ENCODE measurements around the gene CCDC121. TPM values are rescaled to one million over a fixed set of nuclear protein-coding genes. Genes with fewer than 3 reads are reported as not detected.

CCDC121 gene
- polyA plus RNA-seq, 1 donor from 2014 or later: 3.0 TPM

- H3K4me3 ChIP-seq (ENCODE audit: low read length): peak within 1 kb of the TSS; percentile 66
- H2AFZ ChIP-seq (ENCODE audit: low read depth, low read length): peak within 1 kb of the TSS; percentile 36
- H3K9me2 ChIP-seq (ENCODE audit: insufficient read depth, low read length): no peaks in the 10 kb centered on the region
- TF ChIP-seq POLR2AphosphoS5 (IDR thresholded peaks at IDR 0.05) (peak; percentile 48), CTCF (IDR thresholded peaks at IDR 0.05; ENCODE audit: poor library complexity, severe bottlenecking) (peak; percentile 18), MXI1 (conservative IDR thresholded peaks at IDR 0.05; ENCODE audit: poor library complexity, severe bottlenecking) (peak; percentile 24), TAF1 (IDR thresholded peaks at IDR 0.05; ENCODE audit: low read depth) (no peak)
- H3K9me3 ChIP-seq (ENCODE audit: low read length): peaks cover 10% of the 10 kb centered on the region
- no peaks in the 10 kb centered on the region for H3K36me3 ChIP-seq (ENCODE audit: insufficient read depth, low read length)
- peaks cover 27% of the 10 kb centered on the region for H3K79me2 ChIP-seq (replicated peaks; ENCODE audit: insufficient read depth, low read length)
- H3F3A ChIP-seq (ENCODE audit: insufficient read depth, low read length, poor library complexity, severe bottlenecking): no peaks in the 10 kb centered on the region
- no peaks in the 10 kb centered on the region for H3K27me3 ChIP-seq (ENCODE audit: insufficient read depth, low read depth, low read length)
- no peaks in the 10 kb centered on the region for H4K20me1 ChIP-seq (ENCODE audit: insufficient read depth)
- H3K9ac ChIP-seq (ENCODE audit: low read length): peak within 1 kb of the TSS; percentile 59
- peak within 1 kb of the TSS; percentile 32 for H3K27ac ChIP-seq (ENCODE audit: low read length)
- H3K4me2 ChIP-seq (ENCODE audit: low read length): peak within 1 kb of the TSS; percentile 17
These were observed 46.0 kb downstream of the CCDC121 start, which contains the start of gene ZNF512 for GRCh38 chr2:27582695-27583389. TSS of gene ZNF512 (plus strand) at chr2:27583042. CDS start at chr2:27583113, 71 bp downstream.

DNA sequence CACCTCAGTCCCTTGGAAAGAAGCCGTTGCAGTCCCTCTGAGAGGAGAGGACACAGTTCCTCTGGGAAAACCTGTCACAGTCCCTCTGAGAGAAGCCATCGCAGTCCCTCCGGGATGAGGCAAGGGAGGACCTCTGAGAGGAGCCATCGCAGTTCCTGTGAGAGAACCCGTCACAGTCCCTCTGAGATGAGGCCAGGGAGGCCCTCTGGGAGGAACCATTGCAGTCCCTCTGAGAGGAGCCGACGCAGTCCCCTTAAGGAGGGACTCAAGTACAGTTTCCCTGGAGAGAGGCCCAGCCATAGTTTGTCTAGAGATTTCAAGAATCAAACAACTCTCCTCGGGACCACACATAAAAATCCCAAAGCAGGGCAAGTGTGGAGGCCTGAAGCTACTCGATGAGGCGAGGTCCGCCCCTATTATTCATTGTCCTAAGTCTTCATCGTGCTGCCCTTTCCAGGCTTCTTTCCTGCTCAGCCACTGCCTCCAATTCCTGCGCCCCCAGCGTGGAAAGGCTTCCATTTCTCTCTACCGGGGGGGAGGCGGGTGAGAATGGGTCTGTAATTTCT lies 46.6 kb downstream of the CCDC121 start:
- no peaks in the 10 kb centered on the region for H3K27me3 ChIP-seq (ENCODE audit: insufficient read depth, low read depth, low read length)
- H2AFZ ChIP-seq (ENCODE audit: low read depth, low read length): peak overlapping the region; percentile 36
- no peaks in the 10 kb centered on the region for H3K36me3 ChIP-seq (ENCODE audit: insufficient read depth, low read length)
- no peaks in the 10 kb centered on the region for H3F3A ChIP-seq (ENCODE audit: insufficient read depth, low read length, poor library complexity, severe bottlenecking)
- no peaks in the 10 kb centered on the region for H4K20me1 ChIP-seq (ENCODE audit: insufficient read depth)
- H3K4me3 ChIP-seq (ENCODE audit: low read length): peak overlapping the region; percentile 66
- no peak overlapping the region for H3K4me2 ChIP-seq (ENCODE audit: low read length)
- H3K9me3 ChIP-seq (ENCODE audit: low read length): peaks cover 11% of the 10 kb centered on the region
- peak overlapping the region; percentile 32 for H3K27ac ChIP-seq (ENCODE audit: low read length)
- peaks cover 27% of the 10 kb centered on the region for H3K79me2 ChIP-seq (replicated peaks; ENCODE audit: insufficient read depth, low read length)
- H3K9ac ChIP-seq (ENCODE audit: low read length): peak overlapping the region; percentile 59
- no peak for TF ChIP-seq MXI1 (conservative IDR thresholded peaks at IDR 0.05; ENCODE audit: poor library complexity, severe bottlenecking)
- no peak for TF ChIP-seq EP300 (conservative IDR thresholded peaks at IDR 0.05; ENCODE audit: poor library complexity, severe bottlenecking)
- no peak for TF ChIP-seq CTCF (IDR thresholded peaks at IDR 0.05; ENCODE audit: poor library complexity, severe bottlenecking)
- TF ChIP-seq SMC3 (conservative IDR thresholded peaks at IDR 0.05; ENCODE audit: poor library complexity): no peak
- no peak for TF ChIP-seq POLR2AphosphoS5 (IDR thresholded peaks at IDR 0.05)
- TF ChIP-seq EZH2 (IDR thresholded peaks at IDR 0.05; ENCODE audit: borderline replicate concordance, insufficient read depth, low read length, poor library complexity, severe bottlenecking): no peak
- TF ChIP-seq REST (IDR thresholded peaks at IDR 0.05; ENCODE audit: borderline replicate concordance): no peak
- TF ChIP-seq TAF1 (IDR thresholded peaks at IDR 0.05; ENCODE audit: low read depth): no peak
- no peak for TF ChIP-seq RAD21 (conservative IDR thresholded peaks at IDR 0.05)
- no peaks in the 10 kb centered on the region for H3K9me2 ChIP-seq (ENCODE audit: insufficient read depth, low read length)
